ENCODE results near the gene SLC22A23.

SLC22A23 gene

GRCh38 chr6:3443221-3443515 lies 13.7 kb downstream of the SLC22A23 start:
- no peak for DNase-seq (ENCODE audit: low read depth)

GRCh38 chr6:3442431-3443220 lies 14.2 kb downstream of the SLC22A23 start:
- no peak for DNase-seq (ENCODE audit: low read depth)

DNA sequence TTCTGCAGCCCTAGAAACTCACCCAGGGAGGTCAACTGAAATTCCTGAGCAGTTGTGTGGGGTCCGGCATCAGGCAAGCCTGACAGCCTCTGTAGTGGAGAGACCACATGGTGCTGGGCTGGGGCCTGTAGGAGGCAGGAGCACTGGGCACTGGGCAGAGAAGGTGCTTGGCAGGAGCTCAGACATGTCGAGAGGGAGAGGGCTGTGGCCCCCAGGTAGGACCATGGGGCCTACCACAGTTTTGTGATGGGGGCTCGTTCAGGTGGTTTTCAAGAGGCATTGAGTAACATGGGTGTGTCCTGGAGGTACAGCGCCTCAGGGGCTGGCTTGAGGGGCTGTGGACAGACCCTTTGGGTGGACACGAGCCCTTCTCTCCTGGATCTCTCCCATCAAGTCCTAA lies 15.9 kb downstream of the SLC22A23 start:
- DNase-seq (ENCODE audit: low read depth) = no peak

DNA sequence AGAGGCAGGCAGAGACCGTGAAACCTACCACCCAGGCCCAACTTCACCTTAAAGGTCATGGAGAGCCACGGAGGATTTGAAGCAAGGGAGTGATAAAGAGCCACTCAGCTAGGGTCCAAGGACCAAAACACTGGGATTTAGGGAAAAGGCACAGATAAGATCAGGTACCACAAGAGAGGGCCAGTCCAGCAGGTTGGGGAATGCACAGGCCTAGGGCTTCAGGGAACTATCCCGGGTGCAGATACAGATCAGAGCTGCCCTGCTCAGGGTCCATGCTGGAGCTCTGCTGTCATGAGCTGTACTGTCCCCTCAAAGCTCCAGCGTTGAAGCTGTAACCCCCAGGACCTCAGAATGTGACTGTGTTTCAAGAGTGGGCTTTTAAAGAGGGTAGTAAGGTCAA lies 16.9 kb downstream of the SLC22A23 start:
- no peak for DNase-seq (ENCODE audit: low read depth)

DNA sequence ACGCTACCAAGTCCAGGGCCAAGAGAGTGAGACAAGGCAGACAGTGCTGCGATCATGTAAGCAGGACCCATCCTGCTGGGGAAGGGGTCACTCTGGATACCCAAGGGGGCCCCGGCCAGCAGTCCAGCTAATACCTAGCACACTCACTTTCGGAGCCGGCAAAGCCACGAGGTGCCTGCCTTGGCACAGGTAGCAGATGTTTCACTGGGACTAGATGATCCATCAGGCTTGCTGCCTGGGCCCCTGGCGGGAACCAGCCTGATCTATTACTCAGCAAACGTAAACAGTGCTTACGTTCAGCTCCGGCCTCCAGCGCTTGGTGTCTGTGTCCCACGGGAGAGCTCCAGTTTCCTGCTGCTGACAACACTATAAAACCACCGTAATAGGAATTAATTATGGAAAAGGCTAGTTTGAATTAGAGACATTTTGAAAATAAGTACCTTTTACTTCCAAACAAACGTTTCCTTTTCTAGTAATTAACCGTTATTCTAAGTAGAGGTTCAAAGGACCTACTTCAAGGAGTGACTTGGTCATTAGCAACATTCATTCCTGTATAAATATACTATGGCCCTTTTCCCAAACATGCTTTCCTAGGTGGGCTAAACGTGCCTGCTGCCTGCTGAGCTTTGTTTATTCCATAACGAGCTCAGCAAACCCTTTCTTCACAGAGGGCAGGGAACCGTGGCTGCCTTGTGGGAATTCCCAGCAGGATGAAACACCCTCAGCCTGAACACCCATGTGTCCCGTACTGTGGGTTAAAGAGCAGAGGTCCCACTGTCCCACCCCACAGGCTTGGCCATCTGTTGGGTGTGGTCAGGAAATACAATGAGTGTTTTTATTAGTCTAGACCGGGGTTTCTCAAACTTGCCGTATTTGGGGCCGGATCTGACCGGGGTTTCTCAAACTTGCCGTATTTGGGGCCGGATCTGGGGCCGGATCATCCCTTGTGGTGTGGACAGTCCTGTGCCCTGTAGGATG lies 18.4 kb downstream of the SLC22A23 start:
- DNase-seq (ENCODE audit: low read depth) = no peak

- DNase-seq (ENCODE audit: low read depth) = no peak
Measured at GRCh38 chr6:3433005-3433404, 23.8 kb downstream of the SLC22A23 start.

- no peak for DNase-seq (ENCODE audit: low read depth)
Measured at GRCh38 chr6:3432416-3432815, 24.4 kb downstream of the SLC22A23 start.

DNA sequence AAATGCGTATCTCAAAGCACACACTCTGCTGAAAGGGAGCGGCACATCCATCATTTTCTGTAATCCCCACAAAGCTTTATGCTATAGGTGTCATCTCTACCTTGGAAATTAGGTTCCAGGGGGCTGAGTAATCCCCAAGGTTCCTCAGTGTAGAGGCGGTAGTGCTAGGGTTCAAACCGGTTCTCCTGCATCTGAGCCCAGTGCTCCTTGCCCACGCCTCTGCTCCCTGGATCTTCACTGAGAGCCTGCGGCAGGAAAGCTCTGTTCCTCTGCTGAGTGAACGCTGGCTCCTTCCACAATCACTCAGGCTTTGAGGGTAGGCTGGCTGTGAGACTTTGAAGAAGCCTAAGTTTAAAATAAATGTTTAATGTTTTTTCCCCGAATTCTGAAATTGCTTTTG lies 24.9 kb downstream of the SLC22A23 start:
- DNase-seq (ENCODE audit: low read depth) = no peak

DNA sequence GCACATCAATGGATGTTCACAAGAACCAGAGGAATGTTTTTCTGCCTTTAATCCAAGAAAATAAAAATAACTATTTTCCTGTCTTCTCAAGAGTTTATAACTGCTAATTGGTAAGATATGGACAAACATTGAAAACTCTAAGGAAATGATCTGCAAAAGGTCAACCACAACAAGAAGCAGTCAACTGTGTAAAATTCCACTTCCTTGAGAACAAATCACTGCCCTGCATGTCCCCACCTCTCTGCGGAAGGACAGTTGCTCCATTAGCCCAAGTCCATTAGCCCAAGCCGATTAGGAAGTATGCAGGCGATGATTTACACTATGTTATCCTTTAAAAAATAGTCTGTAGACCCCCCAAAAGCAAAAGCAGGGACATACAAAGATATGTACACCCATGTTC lies 27.6 kb downstream of the SLC22A23 start:
- no peak for DNase-seq (ENCODE audit: low read depth)

GRCh38 chr6:3428700-3429099 lies 28.1 kb downstream of the SLC22A23 start:
- no peak for DNase-seq (ENCODE audit: low read depth)

DNA sequence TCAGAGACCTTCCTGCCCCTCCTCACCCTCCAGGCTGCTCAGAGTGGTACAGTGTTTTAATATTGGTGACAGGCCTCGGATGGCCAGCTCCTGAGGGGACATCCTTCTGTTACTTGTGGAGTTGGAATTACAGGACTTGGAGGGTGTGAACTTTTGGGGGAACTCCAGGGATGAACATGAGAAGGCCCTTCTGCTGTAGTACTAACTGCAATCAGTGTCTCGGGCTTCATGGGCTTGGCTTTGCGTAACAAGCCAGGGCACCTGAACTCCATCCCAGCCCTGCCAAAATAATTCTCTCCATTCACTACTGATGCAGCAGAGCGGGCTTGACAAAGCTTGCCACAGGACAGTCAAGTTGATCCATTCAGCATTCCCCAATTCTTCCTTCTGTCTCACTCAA lies 28.6 kb downstream of the SLC22A23 start:
- no peak for DNase-seq (ENCODE audit: low read depth)

DNA sequence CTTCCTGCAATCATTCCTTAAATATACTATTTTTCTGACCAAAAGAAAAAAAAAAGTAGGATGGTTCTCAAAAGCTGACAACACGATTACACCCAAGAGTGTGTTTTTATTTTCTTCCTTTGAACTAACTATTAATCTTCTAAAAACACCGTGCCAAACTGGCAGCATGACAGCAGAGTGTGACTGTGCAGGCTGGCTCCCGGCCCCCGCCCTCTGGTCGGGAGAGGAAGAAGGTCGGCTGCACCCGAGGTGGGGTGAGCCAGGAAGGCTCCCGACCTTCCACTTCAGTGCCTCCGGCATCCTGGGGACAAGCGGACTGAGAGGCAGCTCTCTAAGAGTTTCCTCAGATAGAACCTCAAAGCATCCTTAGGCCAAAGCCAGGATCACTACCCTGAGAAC lies 29.2 kb downstream of the SLC22A23 start:
- DNase-seq (ENCODE audit: low read depth) = no peak

- no peak for DNase-seq (ENCODE audit: low read depth)
Measured at GRCh38 chr6:3426927-3427686, 29.7 kb downstream of the SLC22A23 start.

GRCh38 chr6:3426091-3426926 lies 30.5 kb downstream of the SLC22A23 start:
- no peak for DNase-seq (ENCODE audit: low read depth)

- no peak for DNase-seq (ENCODE audit: low read depth)
Measured at GRCh38 chr6:3425574-3425973, 31.3 kb downstream of the SLC22A23 start.

GRCh38 chr6:3424185-3424927 lies 32.5 kb downstream of the SLC22A23 start:
- DNase-seq (ENCODE audit: low read depth) = no peak

DNA sequence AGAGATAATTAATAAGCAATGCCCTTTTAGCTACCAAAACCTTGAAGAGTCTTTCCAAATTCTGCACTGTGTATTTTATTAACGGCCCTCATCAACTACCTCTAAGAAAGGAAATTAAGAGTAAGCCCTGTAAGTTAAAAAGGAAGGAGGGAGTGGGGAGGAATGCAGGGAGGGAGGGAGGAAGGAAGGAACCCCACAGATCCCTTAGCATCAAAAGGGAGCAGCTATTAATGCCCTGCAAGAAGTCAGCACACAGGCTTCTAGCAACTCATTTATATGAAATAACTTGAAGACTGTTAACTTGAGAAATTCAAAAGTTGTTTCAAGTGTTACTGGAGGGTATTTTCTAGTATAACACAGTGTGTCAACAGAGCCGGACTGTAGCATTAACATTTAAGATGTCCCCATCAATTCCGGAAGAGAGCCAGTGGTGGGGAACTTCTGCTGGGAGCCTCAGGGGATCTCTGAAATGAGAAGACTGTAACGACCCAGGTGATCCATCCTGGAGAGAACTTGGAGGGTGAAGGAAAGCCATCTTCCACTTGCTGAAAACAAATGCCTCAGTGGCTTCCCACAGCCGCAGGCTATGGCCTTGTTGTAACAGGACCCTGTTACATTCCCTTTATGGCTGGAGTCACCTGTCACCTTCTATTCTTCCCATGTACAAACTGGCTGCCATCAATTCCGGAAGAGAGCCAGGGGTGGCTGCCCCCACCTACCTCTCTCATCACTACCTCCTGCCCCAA lies 33.2 kb downstream of the SLC22A23 start:
- DNase-seq (ENCODE audit: low read depth) = no peak

- no peak for DNase-seq (ENCODE audit: low read depth)
Measured at GRCh38 chr6:3422435-3423070, 34.3 kb downstream of the SLC22A23 start.

DNA sequence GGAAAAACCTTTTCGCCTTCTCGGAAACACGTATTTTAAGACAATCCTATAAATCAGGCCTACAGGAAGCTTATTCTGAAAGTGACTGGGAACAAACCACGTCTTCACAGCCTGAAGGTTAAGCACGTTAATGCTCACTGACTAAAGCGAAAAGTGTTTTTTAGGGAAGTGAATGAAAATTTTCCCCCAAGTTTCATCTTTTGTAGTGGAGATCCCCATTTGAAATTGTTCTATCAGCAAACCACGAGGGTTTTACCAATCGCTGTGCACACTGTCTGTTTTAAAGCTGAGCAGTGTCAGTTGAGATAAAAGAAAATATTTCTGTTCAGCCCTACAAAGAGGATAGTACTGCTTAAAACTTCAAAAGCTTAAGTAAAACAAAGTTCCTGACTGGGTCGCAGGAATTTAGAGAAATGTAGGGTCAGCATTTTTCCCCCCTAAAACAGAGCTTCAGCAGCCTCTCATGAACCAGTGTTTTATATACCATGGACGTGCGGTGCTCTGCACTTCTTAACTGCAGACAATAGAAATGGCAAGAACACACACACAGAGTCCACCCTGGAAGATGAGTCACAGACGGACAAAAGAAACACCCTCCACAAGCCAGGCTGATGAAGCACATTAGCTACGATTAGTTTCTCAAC lies 34.9 kb downstream of the SLC22A23 start:
- no peak for DNase-seq (ENCODE audit: low read depth)
